Osteoblast (primary cell): ENCODE results near the gene AP4M1. TPM values are rescaled to one million over a fixed set of nuclear protein-coding genes. Genes with fewer than 3 reads are reported as not detected.

ENCODE experiments used
- DNase-seq: peaks from one replicate; pipeline ENCODE4 v3.0.0; 2011; ENCODE audit warnings: low spot score, mixed read lengths; ENCODE audit not compliant: insufficient read length; ENCODE audit errors: missing footprints
- H2AFZ ChIP-seq: 2 replicates; pipeline ENCODE4 v1.6.0; 2011; ENCODE audit warnings: mild to moderate bottlenecking, low read length
- H3K27ac ChIP-seq: 2 replicates; pipeline ENCODE4 v1.5.1; 2011; ENCODE audit warnings: mild to moderate bottlenecking, low read depth, low read length, moderate library complexity
- H3K27me3 ChIP-seq: 2 replicates; pipeline ENCODE4 v1.6.0; 2012; ENCODE audit warnings: mild to moderate bottlenecking, control low read depth, inconsistent platforms, low read length, moderate library complexity; ENCODE audit not compliant: insufficient read depth
- H3K36me3 ChIP-seq: 2 replicates; pipeline ENCODE4 v1.5.1; 2011; ENCODE audit warnings: mild to moderate bottlenecking, low read length, control low read depth, moderate library complexity; ENCODE audit not compliant: insufficient read depth
- H3K4me1 ChIP-seq: 2 replicates; pipeline ENCODE4 v1.5.1; 2011; ENCODE audit warnings: mild to moderate bottlenecking, low read length, control low read depth, moderate library complexity; ENCODE audit not compliant: insufficient read depth
- H3K4me2 ChIP-seq: 2 replicates; pipeline ENCODE4 v1.6.0; 2011; ENCODE audit warnings: mild to moderate bottlenecking, low read length; ENCODE audit not compliant: insufficient read depth
- H3K4me3 ChIP-seq: fragments of 200-600 bp; sonication (generic); 3 replicates; pipeline ENCODE4 v1.5.1; 2012; ENCODE audit warnings: mild to moderate bottlenecking, low read length, inconsistent platforms; ENCODE audit not compliant: insufficient read depth
- H3K79me2 ChIP-seq: 2 replicates; pipeline ENCODE4 v1.6.0; 2012; ENCODE audit warnings: mild to moderate bottlenecking, low read length, control low read depth, inconsistent platforms; ENCODE audit not compliant: insufficient read depth
- H3K9me3 ChIP-seq: 2 replicates; pipeline ENCODE4 v1.5.1; 2011; ENCODE audit warnings: low read depth, low read length, control low read depth
- H4K20me1 ChIP-seq: 2 replicates; pipeline ENCODE4 v1.6.0; 2012; ENCODE audit warnings: mild to moderate bottlenecking, low read length, control low read depth; ENCODE audit not compliant: insufficient read depth
- total RNA-seq: library from RNA; depleted of rRNA; stranded (reverse); fragments of >200 nt; gene quantifications from 2 replicates; pipeline ENCODE4 v1.2.3, GENCODE V29; 2012
- TF ChIP-seq, protein P1 (sequence below): IDR thresholded peaks from 2 replicates; pipeline ENCODE4 v1.5.1; 2011; ENCODE audit warnings: mild to moderate bottlenecking, low read depth, low read length, moderate library complexity; ENCODE audit errors: extremely low read depth

AP4M1 gene
- total RNA-seq, 1 donor, result 19.5 TPM

DNA sequence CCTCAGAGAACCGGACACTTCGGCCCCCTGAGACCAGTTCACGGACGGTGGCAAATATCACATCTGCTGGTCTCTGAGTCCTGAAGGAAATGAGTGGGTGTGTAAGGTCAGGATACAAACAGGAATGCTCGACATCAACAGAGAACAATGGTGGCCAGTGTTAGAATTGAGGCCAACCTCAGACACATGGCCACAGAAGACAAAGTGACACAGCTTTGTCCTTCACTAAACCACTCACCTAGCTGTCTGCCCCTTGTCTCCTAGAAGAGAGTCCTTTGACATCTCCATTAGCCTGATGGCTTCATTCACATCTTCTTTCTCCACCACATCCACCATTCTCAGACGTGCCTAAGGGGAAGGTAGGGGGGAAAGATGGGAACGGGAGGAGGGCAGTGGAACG lies 8.4 kb upstream of the AP4M1 start:
- TF ChIP-seq, protein P1, sequence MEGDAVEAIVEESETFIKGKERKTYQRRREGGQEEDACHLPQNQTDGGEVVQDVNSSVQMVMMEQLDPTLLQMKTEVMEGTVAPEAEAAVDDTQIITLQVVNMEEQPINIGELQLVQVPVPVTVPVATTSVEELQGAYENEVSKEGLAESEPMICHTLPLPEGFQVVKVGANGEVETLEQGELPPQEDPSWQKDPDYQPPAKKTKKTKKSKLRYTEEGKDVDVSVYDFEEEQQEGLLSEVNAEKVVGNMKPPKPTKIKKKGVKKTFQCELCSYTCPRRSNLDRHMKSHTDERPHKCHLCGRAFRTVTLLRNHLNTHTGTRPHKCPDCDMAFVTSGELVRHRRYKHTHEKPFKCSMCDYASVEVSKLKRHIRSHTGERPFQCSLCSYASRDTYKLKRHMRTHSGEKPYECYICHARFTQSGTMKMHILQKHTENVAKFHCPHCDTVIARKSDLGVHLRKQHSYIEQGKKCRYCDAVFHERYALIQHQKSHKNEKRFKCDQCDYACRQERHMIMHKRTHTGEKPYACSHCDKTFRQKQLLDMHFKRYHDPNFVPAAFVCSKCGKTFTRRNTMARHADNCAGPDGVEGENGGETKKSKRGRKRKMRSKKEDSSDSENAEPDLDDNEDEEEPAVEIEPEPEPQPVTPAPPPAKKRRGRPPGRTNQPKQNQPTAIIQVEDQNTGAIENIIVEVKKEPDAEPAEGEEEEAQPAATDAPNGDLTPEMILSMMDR, result no peak
- Histone ChIP-seq H3K4me2 (no peak overlapping the region), H3K4me1 (peaks cover 18% of the 10 kb centered on the region), H4K20me1 (peaks cover 7% of the 10 kb centered on the region), H2AFZ (no peak overlapping the region), H3K27ac (no peak overlapping the region), H3K27me3 (no peaks in the 10 kb centered on the region), H3K36me3 (peaks cover 76% of the 10 kb centered on the region), H3K79me2 (peaks cover 52% of the 10 kb centered on the region), H3K9me3 (no peaks in the 10 kb centered on the region), H3K4me3 (no peak overlapping the region)
- DNase-seq, result no peak

DNA sequence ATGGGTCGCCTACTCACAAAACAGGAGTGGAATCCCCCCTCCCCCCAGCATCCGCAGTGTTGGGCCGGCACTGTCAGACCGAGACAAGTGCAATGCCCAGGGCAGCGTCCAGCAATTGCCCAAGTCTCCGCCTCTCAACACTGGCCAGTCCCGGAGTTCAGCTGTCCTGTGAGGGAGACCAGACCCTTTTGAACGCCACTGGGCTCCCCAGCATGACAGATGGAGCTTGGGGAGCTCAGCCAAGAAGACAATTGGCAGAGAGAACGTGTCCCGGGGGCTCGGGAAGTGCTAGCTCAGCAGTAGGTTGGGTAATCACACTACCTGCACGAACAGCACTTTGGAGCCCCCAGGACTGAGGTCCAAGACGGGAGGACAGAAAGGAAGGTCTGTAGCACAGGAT lies 7.9 kb upstream of the AP4M1 start:
- Histone ChIP-seq H3K4me2 (no peak overlapping the region), H3K4me1 (peaks cover 15% of the 10 kb centered on the region), H3K36me3 (peaks cover 81% of the 10 kb centered on the region), H4K20me1 (peaks cover 7% of the 10 kb centered on the region), H3K79me2 (peaks cover 54% of the 10 kb centered on the region), H2AFZ (no peak overlapping the region), H3K9me3 (no peaks in the 10 kb centered on the region), H3K4me3 (no peak overlapping the region), H3K27me3 (no peaks in the 10 kb centered on the region), H3K27ac (no peak overlapping the region)
- TF ChIP-seq, protein P1, result no peak
- no peak for DNase-seq

DNA sequence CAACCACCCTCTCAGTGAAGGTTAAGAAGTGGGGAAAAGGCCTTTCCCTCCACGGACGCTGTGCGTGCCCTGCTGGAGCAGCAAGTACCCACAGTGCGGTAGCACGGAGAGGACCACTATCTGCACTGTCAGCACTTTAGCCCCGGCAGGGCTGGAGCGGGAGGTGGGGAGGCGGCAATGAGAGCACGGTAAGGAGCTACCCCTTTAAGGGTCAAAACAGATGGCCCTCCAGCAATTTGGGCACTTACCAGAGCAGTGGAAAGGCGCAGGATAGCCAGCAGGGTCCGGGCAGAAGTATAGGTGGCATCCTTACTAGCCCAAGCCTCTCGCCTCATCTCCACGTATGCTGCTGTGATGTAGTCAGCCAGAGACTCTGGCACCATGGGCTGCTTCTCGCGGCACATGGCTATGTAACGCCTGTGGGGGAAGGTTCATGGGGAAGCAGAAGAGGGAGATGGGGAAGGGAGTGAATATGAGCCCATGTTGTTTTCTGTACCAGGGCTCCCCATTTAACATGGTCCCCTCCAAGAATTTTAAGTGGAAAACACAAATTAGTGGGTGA lies 7.4 kb upstream of the AP4M1 start:
- peaks cover 14% of the 10 kb centered on the region for H3K4me1 ChIP-seq
- no peaks in the 10 kb centered on the region for H3K9me3 ChIP-seq
- H3K4me2 ChIP-seq, result no peak overlapping the region
- H3K27ac ChIP-seq, result no peak overlapping the region
- DNase-seq, result no peak
- H3K36me3 ChIP-seq, result peaks cover 86% of the 10 kb centered on the region
- H2AFZ ChIP-seq, result no peak overlapping the region
- H3K79me2 ChIP-seq, result peaks cover 55% of the 10 kb centered on the region
- TF ChIP-seq, protein P1, result no peak
- H3K27me3 ChIP-seq, result no peaks in the 10 kb centered on the region
- peaks cover 7% of the 10 kb centered on the region for H4K20me1 ChIP-seq
- H3K4me3 ChIP-seq, result no peak overlapping the region

DNA sequence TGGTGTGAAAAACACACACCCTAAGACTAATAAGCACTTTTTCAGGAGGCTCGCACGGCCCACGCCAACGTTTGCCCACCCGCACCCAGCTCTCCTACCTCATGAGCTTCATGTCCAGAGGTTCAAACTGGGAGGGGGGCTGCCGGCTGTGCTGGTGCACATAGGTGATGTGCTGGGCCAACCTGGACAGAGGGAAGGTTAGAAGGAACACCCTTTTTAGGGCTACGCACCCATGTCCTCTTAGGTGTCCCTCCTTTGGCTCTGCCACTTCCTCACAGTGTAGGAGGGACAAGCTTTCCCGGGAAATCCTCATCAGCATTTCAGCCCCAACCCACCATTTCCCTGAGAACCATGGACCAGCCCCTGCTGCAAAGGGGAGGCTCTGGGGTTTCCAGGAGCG lies 6.2 kb upstream of the AP4M1 start:
- TF ChIP-seq, protein P1, result no peak
- Histone ChIP-seq H3K4me3 (no peak overlapping the region), H3K36me3 (peaks cover 94% of the 10 kb centered on the region), H3K9me3 (no peaks in the 10 kb centered on the region), H4K20me1 (peaks cover 7% of the 10 kb centered on the region), H3K27me3 (no peaks in the 10 kb centered on the region), H3K4me1 (peaks cover 13% of the 10 kb centered on the region), H3K27ac (no peak overlapping the region), H3K79me2 (peaks cover 62% of the 10 kb centered on the region), H3K4me2 (no peak overlapping the region), H2AFZ (no peak overlapping the region)
- no peak for DNase-seq
